Activated naive CD4-positive, alpha-beta T cell (primary cell): ENCODE data around the gene CCDC177.

Source experiments
- DNase-seq, 4 experiments: peaks; one replicate each; lab custom pipeline; 2025; lab: John Stamatoyannopoulos, UW

The CCDC177 gene

GRCh38 chr14:69529563-69529962, 45.1 kb downstream of the CCDC177 start:
- DNase-seq, result no peak

GRCh38 chr14:69528930-69529329, 45.7 kb downstream of the CCDC177 start:
- DNase-seq, result no peak

- DNase-seq, result no peak
Observed at GRCh38 chr14:69528143-69528542, 46.5 kb downstream of the CCDC177 start.

- no peak for DNase-seq
Observed at GRCh38 chr14:69527635-69528034, 47.0 kb downstream of the CCDC177 start.

GRCh38 chr14:69525896-69526295, 48.8 kb downstream of the CCDC177 start:
- DNase-seq, result no peak

- no peak for DNase-seq
Observed at GRCh38 chr14:69522026-69522425, 52.6 kb downstream of the CCDC177 start.
